Neutrophil (primary cell): ENCODE measurements around the gene SMCP.

ENCODE experiments used
- H3K27ac ChIP-seq: fragments of 200-600 bp; sonication (generic); 2 replicates; pipeline ENCODE4 v1.5.1; 2016; ENCODE audit warnings: mild to moderate bottlenecking, moderate library complexity
- H3K27me3 ChIP-seq: fragments of 200-600 bp; sonication (generic); 2 replicates; pipeline ENCODE4 v1.6.0; 2016; ENCODE audit warnings: mild to moderate bottlenecking
- H3K36me3 ChIP-seq: fragments of 200-600 bp; sonication (generic); 2 replicates; pipeline ENCODE4 v1.5.1; 2017
- H3K4me1 ChIP-seq, 2 experiments: fragments of 200-600 bp in 1 of 2; sonication (generic) in 1 of 2; 1 replicate in 1 of 2; 2 replicates in 1 of 2; pipeline versions ENCODE4 v1.5.1 to v1.6.1; 2013 to 2016; ENCODE audit warnings: low read depth in 1 of 2, low read length in 1 of 2, mild to moderate bottlenecking in 1 of 2, moderate library complexity in 1 of 2; ENCODE audit not compliant: control insufficient read depth in 1 of 2, insufficient read depth in 1 of 2
- H3K4me3 ChIP-seq, 2 experiments: fragments of 200-600 bp in 1 of 2; sonication (generic) in 1 of 2; 1 replicate in 1 of 2; 2 replicates in 1 of 2; pipeline ENCODE4 v1.5.1; 2013 to 2016; ENCODE audit warnings: low read depth in 1 of 2, low read length in 1 of 2, mild to moderate bottlenecking in 1 of 2, moderate library complexity in 1 of 2
- H3K9me3 ChIP-seq: fragments of 200-600 bp; sonication (generic); 2 replicates; pipeline ENCODE4 v1.5.1; 2016
- CTCF ChIP-seq: fragments of 200-600 bp; sonication (generic); IDR thresholded peaks from 2 replicates; pipeline ENCODE4 v1.5.1; 2016; ENCODE audit warnings: antibody characterized with exemption

SMCP gene

DNA sequence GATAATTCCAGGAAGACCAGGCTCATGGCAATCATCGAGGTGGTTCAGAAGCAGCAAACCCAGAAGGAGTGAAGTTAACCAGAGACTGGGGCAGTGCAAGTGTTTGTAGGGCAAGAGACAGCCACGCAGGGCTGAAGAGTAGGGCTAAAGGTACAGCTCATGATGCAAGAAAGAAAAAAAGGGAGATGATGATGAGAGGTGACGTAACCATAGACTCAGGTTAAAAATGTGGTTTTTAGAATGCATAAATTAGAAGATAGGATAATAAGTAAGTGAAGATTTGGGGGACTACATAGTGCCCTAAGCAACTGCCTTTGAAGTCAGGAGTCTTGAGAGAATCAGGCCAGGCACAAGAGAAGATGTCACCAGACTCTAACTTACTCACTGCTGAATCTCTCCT, 18.0 kb upstream of the SMCP start:
- H3K4me1 ChIP-seq: no peaks in the 10 kb centered on the region
- H3K4me3 ChIP-seq: no peak overlapping the region
- no peaks in the 10 kb centered on the region for H3K36me3 ChIP-seq
- no peak for TF ChIP-seq CTCF
- no peak overlapping the region for H3K27ac ChIP-seq
- no peaks in the 10 kb centered on the region for H3K9me3 ChIP-seq
- peaks cover 27% of the 10 kb centered on the region for H3K27me3 ChIP-seq

GRCh38 chr1:152861374-152861773, 16.7 kb upstream of the SMCP start:
- H3K27ac ChIP-seq: no peak overlapping the region
- peaks cover 27% of the 10 kb centered on the region for H3K27me3 ChIP-seq
- H3K4me1 ChIP-seq: no peaks in the 10 kb centered on the region
- no peaks in the 10 kb centered on the region for H3K9me3 ChIP-seq
- no peak overlapping the region for H3K4me3 ChIP-seq
- TF ChIP-seq CTCF: no peak
- H3K36me3 ChIP-seq: no peaks in the 10 kb centered on the region

DNA sequence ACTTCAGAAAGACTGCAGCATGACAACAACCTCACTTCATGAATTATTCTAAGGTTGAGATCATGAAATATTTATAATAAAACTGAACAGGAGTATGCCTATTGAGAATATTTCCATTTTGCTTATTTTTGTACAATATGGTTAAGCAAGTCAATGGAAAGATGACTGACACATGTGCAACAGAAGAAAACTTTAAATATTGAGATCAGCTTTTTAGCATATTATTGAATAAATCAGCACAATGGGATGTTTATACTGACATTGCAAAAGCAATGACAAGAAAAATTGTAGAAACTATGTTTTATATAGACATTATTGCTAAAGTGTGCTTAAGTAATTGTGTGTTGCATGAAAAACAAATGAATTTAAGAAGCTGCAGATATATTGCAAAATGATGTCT, 13.7 kb upstream of the SMCP start:
- H3K36me3 ChIP-seq: no peaks in the 10 kb centered on the region

GRCh38 chr1:152866321-152866720, 11.8 kb upstream of the SMCP start:
- H3K36me3 ChIP-seq: no peaks in the 10 kb centered on the region
- no peaks in the 10 kb centered on the region for H3K4me1 ChIP-seq
- no peak overlapping the region for H3K27ac ChIP-seq
- no peak overlapping the region for H3K4me3 ChIP-seq
- H3K9me3 ChIP-seq: no peaks in the 10 kb centered on the region
- H3K27me3 ChIP-seq: peaks cover 40% of the 10 kb centered on the region
- no peak for TF ChIP-seq CTCF

More for the DNA sequence above, 13.7 kb upstream of the SMCP start:
- TF ChIP-seq CTCF: no peak
- no peaks in the 10 kb centered on the region for H3K4me1 ChIP-seq
- peaks cover 40% of the 10 kb centered on the region for H3K27me3 ChIP-seq
- H3K4me3 ChIP-seq: no peak overlapping the region
- no peaks in the 10 kb centered on the region for H3K9me3 ChIP-seq
- no peak overlapping the region for H3K27ac ChIP-seq

- Histone ChIP-seq H3K9me3 (no peaks in the 10 kb centered on the region), H3K36me3 (no peaks in the 10 kb centered on the region), H3K27me3 (peaks cover 27% of the 10 kb centered on the region), H3K4me3 (no peak overlapping the region), H3K27ac (no peak overlapping the region), H3K4me1 (no peaks in the 10 kb centered on the region)
- peak; percentile 31 for TF ChIP-seq CTCF
These were observed 8.2 kb upstream of the SMCP start for GRCh38 chr1:152869808-152870419.
